Activated T-cell treated with anti-CD3 and anti-CD28 coated beads for 1 hour (primary cell): Measurements from ENCODE around the gene CFAP161.

Experiments
- DNase-seq: peaks from one replicate; pipeline ENCODE4 v3.0.0-alpha.2; 2020; ENCODE audit warnings: low read depth

The CFAP161 gene

GRCh38 chr15:81183439-81183775 is 49.3 kb downstream of the CFAP161 start:
- no peak for DNase-seq

- DNase-seq = no peak
Observed at GRCh38 chr15:81184188-81184587, 50.1 kb downstream of the CFAP161 start.

- no peak for DNase-seq
Observed at GRCh38 chr15:81185631-81186295, 51.7 kb downstream of the CFAP161 start.

- DNase-seq = no peak
Observed at GRCh38 chr15:81188354-81188753, 54.3 kb downstream of the CFAP161 start.

GRCh38 chr15:81189583-81190283 is 55.7 kb downstream of the CFAP161 start:
- DNase-seq = no peak

- no peak for DNase-seq
Observed at GRCh38 chr15:81190922-81191507, 56.9 kb downstream of the CFAP161 start.

- DNase-seq = no peak
Observed at GRCh38 chr15:81191701-81192100, 57.6 kb downstream of the CFAP161 start.

- DNase-seq = no peak
Observed at GRCh38 chr15:81194723-81195122, 60.7 kb downstream of the CFAP161 start.

GRCh38 chr15:81195339-81195864 is 61.3 kb downstream of the CFAP161 start:
- no peak for DNase-seq

- no peak for DNase-seq
Observed at GRCh38 chr15:81196576-81197254, 62.6 kb downstream of the CFAP161 start, which contains the start of gene IL16. Gene IL16 (plus strand): TSS chr15:81196879. CDS start chr15:81225400, 28,521 bp downstream.

GRCh38 chr15:81197255-81197630 is 63.2 kb downstream of the CFAP161 start:
- DNase-seq = no peak

GRCh38 chr15:81197688-81198281 is 63.7 kb downstream of the CFAP161 start:
- DNase-seq = no peak
